GM12872 (cell line): ENCODE results near the gene CDK5RAP2.

ENCODE experiments used
- TF ChIP-seq, protein P1 (sequence below): IDR thresholded peaks from 3 replicates; pipeline ENCODE4 v1.5.1; 2011; ENCODE audit warnings: low read depth, mild to moderate bottlenecking, low read length, moderate library complexity; ENCODE audit not compliant: insufficient read depth

Gene CDK5RAP2

DNA sequence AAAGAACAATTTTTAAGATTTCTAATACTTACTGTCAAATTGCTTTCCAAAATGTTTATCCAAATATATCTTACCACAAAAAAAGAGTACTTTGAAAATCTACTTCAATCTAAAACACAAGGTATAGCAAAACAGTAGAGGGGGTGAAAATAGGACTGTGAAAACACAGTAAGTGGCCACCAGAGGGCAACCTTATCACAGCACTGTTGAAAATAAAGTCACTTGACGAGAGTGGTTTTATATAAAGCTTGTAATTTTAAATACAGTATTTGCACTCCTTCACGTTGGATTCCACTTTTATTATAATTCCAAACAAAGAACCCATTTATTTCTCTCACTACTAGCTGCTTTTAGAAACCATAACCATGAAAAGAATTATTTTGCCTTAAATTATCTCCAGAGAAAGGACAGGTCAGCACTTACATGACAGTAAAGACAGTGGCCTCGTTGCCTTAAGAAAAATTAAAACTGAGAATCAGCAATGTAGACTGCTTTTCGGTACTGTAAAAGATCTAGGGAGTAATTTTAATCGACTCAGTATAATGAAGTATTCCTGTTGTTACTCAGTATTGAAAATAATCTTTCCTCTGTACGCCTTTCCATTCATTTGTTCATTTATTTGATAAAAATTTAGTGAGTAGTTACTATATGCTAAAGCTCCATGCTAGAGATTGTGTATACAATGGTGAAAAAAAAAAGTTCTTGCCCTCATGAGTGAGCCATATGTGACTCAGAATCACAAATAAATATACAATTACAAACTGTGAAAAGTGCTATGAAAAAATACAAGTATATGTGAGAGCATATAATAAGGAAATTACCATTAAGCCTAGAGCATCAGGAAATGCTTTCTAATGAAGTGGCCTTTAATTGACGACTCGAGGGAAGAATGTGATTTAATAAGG, 40.0 kb upstream of the CDK5RAP2 start:
- TF ChIP-seq, protein P1, sequence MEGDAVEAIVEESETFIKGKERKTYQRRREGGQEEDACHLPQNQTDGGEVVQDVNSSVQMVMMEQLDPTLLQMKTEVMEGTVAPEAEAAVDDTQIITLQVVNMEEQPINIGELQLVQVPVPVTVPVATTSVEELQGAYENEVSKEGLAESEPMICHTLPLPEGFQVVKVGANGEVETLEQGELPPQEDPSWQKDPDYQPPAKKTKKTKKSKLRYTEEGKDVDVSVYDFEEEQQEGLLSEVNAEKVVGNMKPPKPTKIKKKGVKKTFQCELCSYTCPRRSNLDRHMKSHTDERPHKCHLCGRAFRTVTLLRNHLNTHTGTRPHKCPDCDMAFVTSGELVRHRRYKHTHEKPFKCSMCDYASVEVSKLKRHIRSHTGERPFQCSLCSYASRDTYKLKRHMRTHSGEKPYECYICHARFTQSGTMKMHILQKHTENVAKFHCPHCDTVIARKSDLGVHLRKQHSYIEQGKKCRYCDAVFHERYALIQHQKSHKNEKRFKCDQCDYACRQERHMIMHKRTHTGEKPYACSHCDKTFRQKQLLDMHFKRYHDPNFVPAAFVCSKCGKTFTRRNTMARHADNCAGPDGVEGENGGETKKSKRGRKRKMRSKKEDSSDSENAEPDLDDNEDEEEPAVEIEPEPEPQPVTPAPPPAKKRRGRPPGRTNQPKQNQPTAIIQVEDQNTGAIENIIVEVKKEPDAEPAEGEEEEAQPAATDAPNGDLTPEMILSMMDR, result peak; percentile 72

DNA sequence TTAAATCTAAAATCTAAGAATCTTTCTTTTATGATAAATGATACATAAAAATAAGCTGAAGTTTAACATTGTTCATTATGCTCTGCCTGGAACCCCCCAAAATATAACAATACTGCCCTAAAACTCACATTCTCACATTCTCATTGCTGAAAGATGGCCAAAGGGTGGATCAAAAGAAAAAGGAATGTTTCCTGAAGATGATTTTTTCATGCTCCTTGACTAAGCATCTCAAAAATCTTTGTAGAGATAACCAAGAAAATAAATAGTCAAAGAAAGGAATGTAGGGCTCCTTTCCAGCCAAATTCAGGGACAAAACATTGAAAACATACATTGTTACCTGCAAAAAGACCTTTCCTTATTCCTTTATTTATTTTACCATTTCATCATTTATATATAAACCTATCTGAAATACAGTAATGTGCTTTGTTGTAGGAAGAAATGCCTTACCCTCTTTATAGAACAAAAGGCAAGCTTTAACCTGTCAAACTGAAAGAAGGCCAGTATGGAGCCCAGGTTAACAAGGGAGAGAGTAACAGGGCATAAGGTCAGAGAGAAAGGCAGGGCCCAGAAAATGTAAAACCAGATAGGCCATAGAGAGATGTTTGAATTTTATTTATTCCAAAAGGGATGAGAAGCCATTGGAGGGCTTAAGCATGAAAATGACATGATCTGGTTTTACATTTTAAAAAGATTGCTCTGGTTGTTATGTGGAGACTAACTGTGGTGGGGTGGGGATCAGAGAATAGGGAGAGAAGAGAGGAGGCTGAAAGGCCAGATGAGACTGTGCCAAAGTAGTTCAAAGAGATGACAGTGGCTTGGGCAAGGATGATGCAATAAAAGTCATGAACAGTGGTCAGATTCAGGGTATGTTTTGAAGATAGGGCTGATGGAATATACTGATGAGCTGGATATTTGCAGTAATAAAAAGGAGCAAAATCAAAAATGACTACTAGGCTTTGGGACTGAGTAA, 37.3 kb upstream of the CDK5RAP2 start:
- TF ChIP-seq, protein P1, result no peak

DNA sequence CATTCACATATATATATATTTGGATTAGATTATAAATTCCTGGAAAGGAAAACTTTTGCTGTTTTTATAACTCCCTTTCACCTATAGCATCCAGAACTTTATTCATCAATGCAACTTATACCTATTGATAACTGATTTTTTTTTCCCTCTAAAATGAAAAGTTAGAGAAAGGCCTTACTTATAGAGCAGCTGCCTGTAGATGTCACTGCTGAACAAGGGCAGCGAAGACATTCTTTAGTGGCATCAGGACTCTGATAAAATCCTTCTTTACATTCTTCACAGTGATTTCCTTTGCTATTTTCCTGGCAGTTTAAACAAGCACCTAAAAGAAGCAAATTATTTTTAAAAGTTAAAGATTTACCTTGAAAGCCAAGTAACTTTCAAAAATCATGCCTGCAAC, 32.3 kb upstream of the CDK5RAP2 start:
- TF ChIP-seq, protein P1, result 0 out of 3 replicates have a peak, but pooled peaks have one; percentile 10

DNA sequence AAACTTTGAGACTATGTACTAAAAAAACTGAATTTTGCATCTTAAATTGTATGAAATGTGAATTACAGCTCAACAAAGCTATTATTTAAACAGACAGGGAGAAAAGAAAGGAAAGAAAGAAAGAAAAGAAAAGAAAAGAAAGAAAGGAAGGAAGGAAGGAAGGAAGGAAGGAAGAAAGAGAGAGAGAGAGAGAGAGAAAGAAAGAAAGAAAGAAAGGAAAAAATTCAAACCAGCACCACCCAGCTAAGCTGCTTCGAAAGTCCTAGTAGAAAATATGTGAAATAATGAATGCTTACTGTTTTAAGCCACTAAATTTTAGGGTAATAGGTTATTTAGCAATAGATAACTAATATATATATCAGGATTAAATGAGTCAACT, 31.7 kb upstream of the CDK5RAP2 start:
- TF ChIP-seq, protein P1, result no peak

DNA sequence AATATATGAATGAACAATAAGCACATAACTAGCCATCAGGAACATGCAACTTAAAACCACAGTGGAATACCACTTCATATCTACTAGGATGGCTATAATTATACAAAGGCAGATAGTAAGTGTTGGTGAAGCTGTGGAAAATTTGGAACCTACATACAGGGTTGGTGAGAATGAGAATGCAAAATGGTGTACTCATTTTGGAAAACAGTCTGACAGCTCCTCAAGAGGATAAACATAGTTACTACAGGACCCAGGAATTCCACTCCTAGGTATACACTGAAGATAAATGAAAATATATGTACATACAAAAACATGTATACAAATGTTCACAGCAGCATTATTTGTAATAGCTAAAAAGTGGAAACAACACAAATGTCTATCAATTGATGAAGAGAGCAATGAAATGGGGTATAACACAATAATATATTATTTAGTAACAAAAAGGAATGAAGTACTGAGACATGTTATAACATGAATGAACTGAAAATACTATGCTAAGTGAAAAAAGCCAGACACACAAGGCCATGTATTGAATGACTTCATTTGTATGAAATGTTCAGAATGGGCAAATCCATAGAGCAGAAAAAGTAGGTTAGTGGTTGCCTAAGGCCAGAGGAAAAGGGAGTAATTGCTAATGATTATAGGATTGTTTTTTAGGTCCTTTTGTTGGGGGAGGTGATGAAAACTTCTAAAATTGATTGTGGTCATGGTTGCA, 31.2 kb upstream of the CDK5RAP2 start:
- TF ChIP-seq, protein P1, result peak; percentile 31; the same call in 1 of the 3 replicates

DNA sequence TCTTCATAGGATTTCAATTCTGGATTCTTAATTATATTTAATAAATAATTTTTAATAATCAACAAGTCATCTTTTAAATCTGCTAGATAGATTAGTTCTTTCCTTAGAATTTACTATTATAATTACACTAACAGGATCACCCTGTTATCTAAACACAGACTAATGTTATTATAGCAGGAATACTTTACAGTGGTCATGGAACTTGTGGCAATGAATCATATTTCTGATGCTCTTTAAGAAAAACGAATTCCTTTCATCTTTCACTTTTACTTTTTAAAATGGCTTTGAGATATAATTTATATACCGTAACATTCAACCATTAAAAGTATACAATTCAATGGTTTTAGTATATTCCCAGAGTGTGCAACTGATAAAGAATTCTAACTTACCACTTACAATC, 29.7 kb upstream of the CDK5RAP2 start:
- TF ChIP-seq, protein P1, result no peak

DNA sequence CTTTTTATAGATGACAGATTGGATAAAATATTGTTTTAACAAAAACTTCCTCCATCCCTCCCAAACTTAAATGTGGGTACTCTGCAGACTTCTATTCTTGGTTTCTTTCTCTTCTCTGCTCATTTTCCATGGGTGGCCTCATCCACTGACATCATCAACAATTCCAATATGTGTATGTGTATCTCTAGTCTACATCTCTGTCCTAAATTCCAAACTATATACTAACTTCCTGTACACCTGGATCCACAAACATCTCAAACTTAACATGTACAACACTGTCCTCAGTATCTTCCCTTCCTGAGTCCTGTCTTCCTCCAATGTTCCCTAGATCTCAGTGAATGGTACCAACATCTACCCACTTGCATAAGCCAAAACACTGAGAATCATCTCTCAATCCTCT, 28.5 kb upstream of the CDK5RAP2 start:
- TF ChIP-seq, protein P1, result no peak
